ENCODE data around the gene HCN3.
"Not testable (repeated sequence)": the region's sequence is repeated elsewhere in the genome, so short reads cannot be mapped to it uniquely, and the experiment has no call there.

Gene HCN3

DNA sequence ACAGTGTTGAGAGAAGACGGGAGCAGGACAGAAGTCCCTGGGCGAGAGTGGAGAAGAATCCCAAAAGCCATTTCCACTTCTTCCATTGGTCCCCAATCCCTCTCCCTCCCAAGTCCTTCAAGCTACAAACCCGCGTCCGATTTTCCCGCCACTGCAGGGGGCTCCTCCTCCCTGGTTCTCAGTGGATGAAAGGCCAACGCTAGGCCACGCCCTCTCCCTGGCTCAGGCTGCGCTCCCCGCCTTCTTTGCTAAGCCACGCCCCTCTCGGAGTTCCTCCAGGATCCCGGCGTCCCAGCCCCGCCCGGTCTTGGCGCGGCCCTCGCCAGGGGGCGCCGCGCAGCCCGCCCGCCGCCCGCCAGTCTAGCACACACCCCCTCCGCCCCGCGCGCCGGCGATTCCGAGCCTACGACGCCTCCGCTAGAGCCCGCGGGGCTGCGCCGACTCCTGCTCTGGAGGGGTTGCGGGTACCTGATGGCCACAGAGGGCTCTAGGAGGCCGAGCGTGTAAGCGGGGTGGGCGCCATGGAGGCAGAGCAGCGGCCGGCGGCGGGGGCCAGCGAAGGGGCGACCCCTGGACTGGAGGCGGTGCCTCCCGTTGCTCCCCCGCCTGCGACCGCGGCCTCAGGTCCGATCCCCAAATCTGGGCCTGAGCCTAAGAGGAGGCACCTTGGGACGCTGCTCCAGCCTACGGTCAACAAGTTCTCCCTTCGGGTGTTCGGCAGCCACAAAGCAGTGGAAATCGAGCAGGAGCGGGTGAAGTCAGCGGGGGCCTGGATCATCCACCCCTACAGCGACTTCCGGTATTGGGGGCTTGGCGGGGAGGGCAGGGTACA, at the start of gene HCN3:
Gene HCN3, plus strand, starts transcription at position 394 of the 832 bp plus-strand sequence. Its CDS starts 128 bp downstream, at position 522.
- DNase-seq (ENCODE audit: low read depth) = peak; percentile 85

DNA sequence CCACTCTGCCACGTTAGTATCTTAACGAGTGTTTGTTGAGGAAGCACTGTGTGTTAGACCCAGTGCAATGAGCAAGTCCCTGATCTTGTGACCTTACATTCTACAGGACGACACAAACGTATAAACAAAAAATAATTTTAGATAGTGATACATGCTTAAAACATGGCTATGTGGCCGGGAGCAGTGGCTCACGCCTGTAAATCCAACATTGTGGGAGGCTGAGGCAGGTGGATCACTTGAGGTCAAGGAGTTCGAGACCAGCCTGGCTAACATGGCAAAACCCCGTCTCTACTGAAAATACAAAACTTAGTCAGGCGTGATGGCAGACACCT, 49.2 kb upstream of the HCN3 start:
- no peak for DNase-seq (ENCODE audit: low read depth)

DNA sequence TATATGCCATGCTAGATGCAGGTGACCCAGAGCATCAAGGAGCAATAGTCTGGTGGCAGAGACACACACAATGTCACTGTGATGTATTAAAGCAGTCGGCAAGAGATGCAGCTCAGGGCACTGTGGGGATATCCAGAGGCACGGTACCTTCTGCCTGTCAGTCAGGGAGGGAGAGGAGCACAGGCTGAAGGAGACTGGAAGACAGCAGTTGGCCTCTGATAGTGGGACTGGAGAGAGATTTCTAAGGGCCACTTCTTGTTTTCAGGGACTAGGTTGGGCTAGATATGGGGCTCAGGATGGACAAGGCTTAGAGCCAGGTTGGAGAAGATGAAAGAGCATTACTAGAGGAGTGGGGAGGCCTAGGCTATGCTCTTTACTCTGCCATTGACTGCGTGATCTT, 46.0 kb upstream of the HCN3 start:
- not testable (repeated sequence) for DNase-seq (ENCODE audit: low read depth)

DNA sequence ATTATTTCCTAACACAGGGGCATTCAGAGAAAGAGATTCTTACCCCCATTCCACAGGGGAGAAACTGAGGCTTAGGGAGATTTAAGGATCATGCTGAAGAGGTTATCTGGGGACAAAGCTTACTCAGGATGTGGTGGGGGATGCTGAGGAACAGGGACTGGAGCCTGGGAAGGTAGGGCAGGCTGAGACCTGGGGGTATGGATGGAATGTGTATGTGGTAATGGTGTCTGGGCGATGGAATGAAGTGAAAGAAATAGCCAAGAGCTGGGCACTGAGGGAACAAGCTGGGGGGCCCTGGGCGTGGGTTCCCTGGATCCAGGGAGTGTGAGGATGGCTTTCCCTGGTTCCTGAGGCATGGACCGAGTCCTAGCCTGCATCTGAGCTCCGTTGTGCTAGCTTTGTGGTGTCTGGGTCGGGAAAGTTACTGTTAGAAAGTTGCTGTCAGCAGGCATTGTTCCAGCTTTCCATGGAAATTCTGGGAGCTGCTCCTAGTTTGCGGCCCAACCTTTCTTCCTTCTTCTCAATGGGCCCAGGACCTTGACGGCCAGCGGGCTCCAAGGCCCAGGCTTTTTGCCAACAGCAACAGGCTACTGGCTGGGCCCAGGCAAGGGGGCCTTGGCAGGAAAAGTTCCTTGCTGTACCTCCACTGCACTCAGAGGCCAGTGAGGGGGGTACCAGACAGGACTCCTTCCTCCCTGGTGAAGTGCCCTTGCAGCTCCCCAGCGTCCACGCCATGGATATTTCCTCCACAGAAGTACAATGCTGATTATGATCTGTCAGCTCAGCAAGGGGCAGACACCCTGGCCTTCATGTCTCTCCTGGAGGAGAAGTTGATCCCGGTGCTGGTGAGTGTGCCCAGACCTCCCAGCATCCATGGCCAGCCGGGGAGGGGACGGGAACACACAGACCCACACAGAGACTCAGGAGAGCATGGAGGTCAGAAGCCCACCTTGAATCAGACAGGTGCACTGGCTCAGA, 45.0 kb upstream of the HCN3 start:
- DNase-seq (ENCODE audit: low read depth) = not testable (repeated sequence)

DNA sequence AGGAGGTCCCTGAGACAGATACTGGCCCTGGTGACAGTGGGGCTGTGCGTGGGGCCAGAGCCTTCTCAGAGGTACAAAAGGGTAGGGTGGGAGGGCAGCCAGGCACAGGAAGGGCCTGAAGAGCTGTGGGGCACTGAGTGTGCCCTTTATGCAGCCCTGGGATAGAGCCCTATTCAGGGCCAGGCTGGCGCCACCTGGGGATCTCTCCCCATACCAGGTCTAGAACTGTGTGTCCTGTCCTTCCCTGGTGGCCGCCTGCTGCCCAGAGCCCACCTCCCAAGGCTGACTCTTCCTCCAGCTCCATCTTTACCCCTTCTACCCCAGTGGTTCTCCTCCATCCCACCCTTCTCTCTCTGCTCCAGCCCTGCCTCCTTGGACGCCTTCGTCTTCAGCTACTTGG, 43.8 kb upstream of the HCN3 start:
- DNase-seq (ENCODE audit: low read depth) = not testable (repeated sequence)

DNA sequence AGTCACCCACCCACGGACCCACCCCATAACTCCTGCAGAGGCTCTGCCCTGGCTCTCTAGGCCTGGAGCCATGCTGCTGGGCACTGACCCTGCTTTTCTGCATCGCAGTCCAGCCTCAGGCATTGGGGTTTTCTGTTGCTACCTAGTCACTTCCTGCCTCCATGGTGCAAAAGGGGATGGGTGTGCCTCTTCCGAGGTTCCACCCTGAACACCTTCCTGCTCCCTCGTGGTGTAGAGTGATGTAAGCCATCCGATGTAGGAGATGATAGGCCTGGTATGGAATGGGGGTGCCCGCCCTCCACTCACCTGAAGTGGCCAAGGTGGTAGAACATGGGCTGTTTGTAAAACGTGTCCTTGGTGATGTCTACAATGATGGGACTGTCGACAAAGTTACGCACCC, 41.9 kb upstream of the HCN3 start:
- DNase-seq (ENCODE audit: low read depth) = not testable (repeated sequence)

DNA sequence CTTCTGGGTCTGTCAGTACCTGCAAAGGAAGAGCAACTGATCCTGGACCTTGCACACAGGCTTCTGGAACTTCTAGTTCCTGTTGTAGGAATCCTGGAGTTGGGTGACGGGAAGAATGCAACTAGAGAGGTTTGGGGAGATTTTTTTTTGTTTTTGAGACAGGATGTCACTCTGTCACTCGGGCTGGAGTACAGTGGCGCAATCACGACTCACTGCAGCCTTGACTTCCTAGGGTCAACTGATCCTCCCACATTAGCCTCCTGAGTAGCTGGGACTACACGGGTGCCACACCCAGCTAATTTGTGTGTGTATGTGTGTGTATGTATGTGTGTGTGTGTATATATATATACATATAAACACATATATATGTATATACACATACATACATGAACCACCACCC, 40.8 kb upstream of the HCN3 start:
- DNase-seq (ENCODE audit: low read depth) = no peak

DNA sequence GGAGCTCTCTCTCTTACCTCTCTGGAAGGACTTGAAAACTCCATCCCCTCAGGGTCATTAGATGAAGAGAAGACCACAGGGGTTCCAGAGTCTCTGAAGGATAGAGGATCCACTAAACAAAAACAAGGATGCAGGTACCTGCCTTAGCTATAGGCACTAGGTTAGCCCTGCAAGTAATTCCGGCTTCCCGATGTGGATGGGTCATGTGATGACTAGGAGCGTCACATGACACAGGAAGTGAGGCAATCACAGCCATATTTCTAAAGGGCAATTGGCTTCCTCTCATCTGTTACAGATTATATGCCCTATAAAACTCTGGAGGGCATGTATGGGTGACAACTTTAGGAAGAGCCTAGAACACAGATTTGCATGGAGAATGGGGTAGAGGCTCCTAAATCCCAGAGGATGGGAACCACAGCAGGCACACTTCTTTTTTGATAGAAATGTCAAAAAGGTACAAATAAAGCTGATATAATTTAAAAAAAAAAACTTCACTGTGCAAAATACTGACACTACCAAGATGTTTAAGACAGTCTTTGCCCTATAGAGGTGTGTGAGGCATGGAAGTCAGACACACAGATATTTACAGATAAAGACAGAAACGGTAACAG, 36.1 kb upstream of the HCN3 start:
- DNase-seq (ENCODE audit: low read depth) = peak; percentile 43

DNA sequence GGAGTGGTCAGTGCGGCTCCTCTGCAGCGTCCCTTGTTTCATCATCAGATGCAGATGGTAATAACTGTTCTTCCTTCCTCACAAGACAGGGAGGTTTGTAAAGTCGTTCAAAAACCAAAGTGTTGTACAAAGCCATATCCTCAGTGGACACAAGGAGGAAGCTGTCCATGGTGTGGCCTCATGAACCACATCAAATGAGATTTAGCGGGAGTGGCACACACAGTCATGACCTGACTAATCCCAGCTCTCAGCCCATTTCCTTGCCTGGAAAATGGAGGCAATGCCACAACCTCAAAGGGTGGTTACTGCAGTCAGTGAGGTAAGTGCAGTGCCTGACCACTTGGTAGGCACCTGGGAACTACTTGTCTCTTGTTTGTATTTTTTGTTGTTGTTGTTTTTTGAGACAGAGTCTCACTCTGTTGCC, 35.4 kb upstream of the HCN3 start:
- no peak for DNase-seq (ENCODE audit: low read depth)

DNA sequence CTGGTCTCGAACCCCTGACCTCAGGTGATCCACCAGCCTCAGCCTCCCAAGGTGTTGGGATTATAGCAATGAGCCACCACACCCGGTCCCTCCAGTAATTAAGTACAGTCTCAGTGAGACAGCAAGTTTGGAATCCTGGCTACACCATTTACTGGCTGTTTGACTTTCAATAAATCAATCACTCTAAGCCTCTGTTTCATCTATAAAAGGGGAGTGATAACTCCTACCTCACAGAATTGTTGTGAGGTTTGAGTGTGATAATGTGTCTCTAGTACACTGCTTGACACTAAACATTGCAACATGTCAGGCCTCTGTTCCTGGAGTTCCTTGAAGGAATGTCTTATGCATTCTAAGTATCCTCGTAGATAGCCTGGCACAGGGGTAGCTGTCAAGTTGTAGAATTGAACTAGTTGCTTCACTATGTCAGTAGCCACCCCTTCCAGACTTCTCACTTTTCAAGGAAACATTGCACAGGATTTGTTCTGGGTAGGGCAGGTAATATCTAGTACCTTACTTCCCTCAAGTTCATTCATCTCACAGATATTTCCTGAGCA, 34.4 kb upstream of the HCN3 start:
- DNase-seq (ENCODE audit: low read depth) = no peak

DNA sequence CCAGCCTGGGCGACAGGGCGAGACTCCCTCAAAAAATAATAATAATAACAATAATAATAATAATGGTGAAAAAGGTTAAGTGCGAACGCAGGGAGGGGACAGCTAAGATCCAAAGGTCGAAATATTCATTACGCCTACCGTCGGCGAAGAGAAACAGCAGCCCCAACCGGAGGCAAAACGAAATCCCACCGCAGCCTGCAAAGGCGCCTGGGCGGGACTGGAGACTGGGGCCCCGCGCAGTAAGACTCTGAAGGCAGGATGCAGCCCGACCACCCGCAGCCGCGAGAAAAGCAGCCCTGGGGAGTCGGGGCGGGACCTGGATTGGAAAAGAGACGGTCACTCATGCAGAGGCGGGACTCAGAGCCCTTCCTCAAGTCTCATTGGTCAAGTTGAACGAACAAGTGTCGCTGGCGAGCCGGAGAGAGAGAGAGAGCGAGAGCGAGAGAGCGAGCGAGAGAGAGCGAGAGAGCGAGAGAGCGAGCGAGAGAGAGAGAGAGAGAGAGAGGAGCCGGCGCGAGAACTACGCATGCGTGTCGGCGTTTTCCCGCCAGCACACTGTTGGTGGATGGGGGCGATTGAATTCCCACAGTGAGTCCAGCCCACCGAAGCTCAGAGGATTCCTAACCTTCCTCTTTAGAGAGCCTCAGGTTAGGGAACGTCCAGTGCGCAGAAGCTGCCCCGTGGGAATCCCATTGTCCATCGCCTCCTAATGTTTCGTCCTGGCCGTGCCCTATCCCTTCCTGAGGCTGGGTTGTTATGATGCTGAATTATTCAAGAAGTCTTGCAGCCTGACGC, 32.7 kb upstream of the HCN3 start:
- peak; percentile 89 for DNase-seq (ENCODE audit: low read depth)

DNA sequence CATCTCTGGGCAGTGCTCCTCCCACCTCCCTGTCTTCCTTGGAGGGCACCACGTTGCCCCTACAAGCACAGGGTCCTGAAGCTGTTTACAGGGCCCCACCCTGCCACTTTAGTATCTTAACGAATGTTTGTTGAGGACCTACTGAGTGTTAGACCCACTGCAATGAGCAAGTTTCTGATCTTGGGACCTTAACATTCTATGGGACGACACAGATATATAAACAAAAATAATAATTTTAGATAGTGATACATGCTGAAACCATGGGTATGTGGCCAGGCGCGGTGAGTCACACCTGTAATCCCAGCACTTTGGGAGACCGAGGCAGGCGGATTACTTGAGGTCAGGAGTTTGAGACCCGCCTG, 32.1 kb upstream of the HCN3 start:
- DNase-seq (ENCODE audit: low read depth) = no peak

DNA sequence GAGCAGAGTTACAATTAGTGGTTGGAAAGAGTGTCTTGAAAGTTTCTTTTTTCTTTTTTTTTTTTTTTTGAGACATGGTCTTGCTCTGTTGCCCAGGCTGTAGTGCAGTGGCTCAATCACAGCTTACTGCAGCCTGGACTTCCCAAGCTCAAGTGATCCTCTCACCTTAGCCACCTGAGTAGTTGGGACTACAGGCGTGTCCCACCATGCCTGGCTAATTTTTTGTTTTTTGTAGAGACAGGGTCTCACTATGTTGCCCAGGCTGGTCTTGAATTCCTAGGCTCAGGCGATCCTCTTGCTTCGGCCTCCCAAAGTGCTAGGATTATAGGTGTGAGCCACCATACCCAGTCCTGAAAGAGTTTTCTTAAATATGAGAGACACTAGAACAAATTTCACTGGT, 30.5 kb upstream of the HCN3 start:
- DNase-seq (ENCODE audit: low read depth) = not testable (repeated sequence)

DNA sequence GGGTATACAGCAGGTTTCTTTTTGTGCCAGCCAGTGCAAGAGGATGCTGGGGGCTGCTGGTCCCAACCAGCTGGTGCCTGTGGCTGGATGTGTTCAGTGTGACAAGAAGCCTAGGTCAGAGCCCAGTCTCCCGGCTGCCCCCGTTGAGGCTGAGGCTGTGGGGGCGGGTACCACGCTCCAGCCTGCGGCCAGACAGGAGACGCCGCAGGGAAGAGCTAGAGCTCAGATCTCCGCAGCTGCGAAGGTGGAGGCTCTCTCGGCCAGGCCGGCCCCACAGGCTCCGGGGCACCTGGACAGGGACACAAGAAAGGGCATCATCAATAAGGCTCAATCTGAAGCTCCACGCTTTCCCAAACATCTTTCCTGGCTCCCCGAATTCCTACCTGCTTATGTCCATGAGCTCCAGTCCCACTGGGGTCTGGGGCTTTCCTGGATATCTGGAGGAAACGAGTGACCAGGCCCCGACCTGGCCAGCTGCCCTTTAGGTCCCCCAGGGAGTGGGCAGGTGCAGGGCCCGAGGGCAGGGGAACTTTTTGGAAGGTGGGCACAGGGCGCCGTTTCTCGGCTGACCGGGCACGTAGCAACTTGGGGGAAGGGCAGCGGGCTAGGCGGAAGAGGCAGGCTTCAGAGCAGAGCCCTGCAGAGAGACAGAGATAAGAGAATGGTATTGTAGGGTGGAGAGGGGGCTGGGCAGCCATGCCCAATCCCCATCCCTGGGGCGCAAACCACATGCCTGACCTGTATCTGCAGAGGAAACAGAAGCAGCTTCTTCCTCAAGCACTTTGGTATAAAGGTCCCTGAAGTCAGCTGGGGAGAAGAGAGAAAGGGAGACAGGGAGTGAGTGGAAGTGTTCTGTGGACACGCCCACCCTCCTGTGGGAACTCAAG, 29.4 kb upstream of the HCN3 start:
- no peak for DNase-seq (ENCODE audit: low read depth)

DNA sequence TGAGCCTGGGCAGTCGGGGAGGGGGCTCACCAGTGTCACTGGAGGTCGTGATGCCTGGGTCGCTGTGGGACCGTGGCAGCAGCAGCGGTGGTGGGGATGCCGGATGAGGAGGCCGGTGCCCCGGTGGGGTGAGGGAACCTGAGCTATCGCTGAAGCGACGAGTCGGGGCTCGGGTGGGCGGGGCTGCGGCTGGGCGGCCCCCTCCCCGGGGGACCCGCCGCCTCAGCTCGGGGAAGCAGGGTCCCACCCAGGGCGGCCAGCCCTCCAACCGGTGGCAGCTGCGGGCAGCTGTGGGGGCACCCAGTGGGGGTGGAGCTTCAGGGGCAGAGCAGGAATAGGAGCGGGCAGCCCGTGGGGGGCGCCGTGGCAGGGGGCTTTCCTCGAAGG, 27.0 kb upstream of the HCN3 start:
- no peak for DNase-seq (ENCODE audit: low read depth)

DNA sequence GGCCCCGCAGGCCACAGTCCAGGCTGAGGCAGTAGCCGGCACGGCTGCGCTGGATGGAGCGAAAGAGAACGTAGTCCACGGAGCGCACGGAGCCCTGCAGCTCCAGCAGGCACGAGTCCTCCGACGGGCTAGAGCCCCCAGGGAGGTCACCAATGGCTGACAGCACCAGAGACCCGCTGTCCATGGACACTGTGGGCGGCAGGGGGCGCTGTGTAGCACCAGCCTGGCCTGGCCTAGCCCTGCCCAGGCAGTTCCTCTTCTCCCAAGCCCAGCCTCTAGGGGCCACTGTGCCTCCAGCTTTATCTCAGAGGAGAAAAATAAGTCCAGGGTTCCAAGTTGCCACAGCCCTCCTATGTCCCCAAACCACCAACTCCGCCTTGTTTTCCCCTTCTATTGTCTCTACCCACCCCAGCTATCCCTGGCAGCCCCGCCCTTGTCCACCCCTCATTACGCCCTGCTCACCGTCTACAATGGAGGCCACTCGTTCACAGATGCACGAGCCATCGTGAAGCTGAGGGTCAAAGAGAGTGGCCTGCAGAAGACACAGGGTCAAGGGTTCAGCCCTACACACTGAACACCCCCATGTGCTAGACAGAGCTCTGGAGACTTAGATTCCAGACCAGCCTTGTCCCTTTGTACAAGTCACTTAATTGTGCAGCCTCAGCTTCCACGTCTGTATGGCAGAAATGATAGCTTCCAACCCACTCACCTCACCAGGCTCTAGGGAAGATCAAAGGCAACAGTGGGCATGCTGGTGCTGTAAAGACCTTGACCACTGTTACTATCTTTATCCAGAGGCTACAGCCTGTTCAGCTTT, 26.4 kb upstream of the HCN3 start:
- peak; percentile 93 for DNase-seq (ENCODE audit: low read depth)

DNA sequence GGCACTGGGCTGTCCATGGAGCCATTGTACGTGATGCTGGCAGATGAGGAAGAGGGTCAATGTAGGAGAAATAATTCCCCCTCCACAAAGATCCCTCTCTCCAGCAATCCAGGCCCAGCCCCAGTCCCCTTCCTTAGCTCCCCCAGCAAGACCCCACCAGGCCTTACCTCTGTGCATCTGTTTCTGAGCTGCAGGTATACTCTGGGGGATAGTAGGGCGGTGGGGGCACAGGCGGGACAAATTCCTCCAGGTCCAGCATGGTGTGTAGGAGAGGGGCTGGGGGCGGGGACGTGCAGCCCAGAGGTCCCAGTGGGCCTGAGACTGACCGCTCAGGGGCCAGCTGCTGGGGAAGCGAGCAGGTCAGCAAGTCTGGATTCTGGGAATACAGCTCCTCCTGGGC, 25.7 kb upstream of the HCN3 start:
- DNase-seq (ENCODE audit: low read depth) = no peak

DNA sequence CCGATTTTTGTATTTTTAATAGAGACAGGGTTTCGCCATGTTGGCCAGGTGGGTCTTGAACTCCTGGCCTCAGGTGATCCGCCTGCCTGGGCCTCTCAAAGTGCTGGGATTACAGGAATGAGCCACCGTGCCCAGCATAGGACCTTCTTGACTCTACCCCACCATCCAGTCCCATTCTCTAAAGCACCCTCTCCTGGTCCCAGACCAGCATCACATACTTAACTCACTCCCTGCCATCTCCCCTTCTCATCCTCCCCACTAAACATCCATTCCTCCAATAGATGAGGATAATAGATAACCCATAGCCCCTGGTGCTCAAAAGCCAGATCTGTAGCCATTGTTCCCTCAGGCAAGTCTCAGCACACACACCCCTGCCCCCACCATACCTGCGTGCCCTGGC, 24.1 kb upstream of the HCN3 start:
- DNase-seq (ENCODE audit: low read depth) = no peak

DNA sequence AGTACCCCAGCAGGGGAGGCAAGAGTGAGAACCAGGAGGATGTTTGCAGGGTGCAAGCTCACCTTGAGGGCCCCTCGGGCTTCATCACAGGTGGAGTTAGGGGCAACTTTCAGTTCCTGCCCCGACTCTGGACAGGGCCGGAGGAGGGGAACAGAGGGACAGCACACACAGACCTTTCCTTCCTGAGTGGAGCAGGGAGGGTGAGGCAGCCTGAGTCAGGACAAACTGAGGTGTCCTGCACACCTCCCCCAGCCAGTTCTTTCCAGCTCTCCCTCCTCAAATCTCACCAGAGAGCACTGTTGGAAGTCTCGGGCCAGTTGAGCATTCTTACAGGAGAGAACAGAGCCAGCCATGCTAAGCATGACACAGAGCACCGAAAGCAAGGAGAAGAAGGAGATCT, 23.5 kb upstream of the HCN3 start:
- DNase-seq (ENCODE audit: low read depth) = no peak
